ENCODE results near the gene MRPL18.

GRCh38 chr6:159829526-159829925 is 39.3 kb downstream of the MRPL18 start:
- TF ChIP-seq, protein P1, sequence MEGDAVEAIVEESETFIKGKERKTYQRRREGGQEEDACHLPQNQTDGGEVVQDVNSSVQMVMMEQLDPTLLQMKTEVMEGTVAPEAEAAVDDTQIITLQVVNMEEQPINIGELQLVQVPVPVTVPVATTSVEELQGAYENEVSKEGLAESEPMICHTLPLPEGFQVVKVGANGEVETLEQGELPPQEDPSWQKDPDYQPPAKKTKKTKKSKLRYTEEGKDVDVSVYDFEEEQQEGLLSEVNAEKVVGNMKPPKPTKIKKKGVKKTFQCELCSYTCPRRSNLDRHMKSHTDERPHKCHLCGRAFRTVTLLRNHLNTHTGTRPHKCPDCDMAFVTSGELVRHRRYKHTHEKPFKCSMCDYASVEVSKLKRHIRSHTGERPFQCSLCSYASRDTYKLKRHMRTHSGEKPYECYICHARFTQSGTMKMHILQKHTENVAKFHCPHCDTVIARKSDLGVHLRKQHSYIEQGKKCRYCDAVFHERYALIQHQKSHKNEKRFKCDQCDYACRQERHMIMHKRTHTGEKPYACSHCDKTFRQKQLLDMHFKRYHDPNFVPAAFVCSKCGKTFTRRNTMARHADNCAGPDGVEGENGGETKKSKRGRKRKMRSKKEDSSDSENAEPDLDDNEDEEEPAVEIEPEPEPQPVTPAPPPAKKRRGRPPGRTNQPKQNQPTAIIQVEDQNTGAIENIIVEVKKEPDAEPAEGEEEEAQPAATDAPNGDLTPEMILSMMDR (conservative IDR thresholded peaks at IDR 0.05; ENCODE audit: low read depth, low read length): no peak
- TF ChIP-seq MXI1 (IDR thresholded peaks at IDR 0.05; ENCODE audit: borderline replicate concordance, low read depth, low read length) (no peak), RAD21 (IDR thresholded peaks at IDR 0.05; ENCODE audit: low read length) (no peak), RFX5 (IDR thresholded peaks at IDR 0.05; ENCODE audit: low read depth, low read length) (no peak), BHLHE40 (IDR thresholded peaks at IDR 0.05; ENCODE audit: low read depth, low read length) (no peak), MAFK (IDR thresholded peaks at IDR 0.05; ENCODE audit: low read depth, low read length) (no peak), CEBPB (IDR thresholded peaks at IDR 0.05; ENCODE audit: low read depth, low read length) (no peak), RCOR1 (IDR thresholded peaks at IDR 0.05; ENCODE audit: insufficient replicate concordance, low read length) (no peak), POLR2A (IDR thresholded peaks at IDR 0.05; ENCODE audit: low read depth, low read length) (no peak), USF2 (IDR thresholded peaks at IDR 0.05; ENCODE audit: low read depth, low read length) (no peak), SMC3 (IDR thresholded peaks at IDR 0.05; ENCODE audit: low read depth, low read length) (no peak), NFE2L2 (IDR thresholded peaks at IDR 0.05; ENCODE audit: low read depth, low read length) (no peak), CHD1 (IDR thresholded peaks at IDR 0.05; ENCODE audit: low read depth, low read length) (no peak)
- TF ChIP-seq, protein P2, sequence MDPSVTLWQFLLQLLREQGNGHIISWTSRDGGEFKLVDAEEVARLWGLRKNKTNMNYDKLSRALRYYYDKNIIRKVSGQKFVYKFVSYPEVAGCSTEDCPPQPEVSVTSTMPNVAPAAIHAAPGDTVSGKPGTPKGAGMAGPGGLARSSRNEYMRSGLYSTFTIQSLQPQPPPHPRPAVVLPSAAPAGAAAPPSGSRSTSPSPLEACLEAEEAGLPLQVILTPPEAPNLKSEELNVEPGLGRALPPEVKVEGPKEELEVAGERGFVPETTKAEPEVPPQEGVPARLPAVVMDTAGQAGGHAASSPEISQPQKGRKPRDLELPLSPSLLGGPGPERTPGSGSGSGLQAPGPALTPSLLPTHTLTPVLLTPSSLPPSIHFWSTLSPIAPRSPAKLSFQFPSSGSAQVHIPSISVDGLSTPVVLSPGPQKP (IDR thresholded peaks at IDR 0.05; ENCODE audit: borderline replicate concordance, low read depth, low read length): no peak
